SK-N-SH treated with all-trans-retinoic acid at 6 μM for 48 hours (cell line): ENCODE results near the gene PRR18.

Source experiments
- ATAC-seq: fragments of 200-7000 bp; cut with Tn5 transposase; 3 replicates; pipeline ENCODE4 v1.9.1; 2020; ENCODE audit warnings: mild to moderate bottlenecking, moderate library complexity
- BACH2 ChIP-seq: fragments of 250-450 bp; sonication (Bioruptor Pico); IDR thresholded peaks from 2 replicates; pipeline ENCODE4 v1.9.0; 2021; ENCODE audit warnings: mild to moderate bottlenecking, borderline replicate concordance
- CREB5 ChIP-seq: fragments of 250-450 bp; sonication (Bioruptor Pico); IDR thresholded peaks from 2 replicates; pipeline ENCODE4 v1.5.1; 2020; ENCODE audit warnings: low read depth, mild to moderate bottlenecking, moderate library complexity
- CSDC2 ChIP-seq: fragments of 250-450 bp; sonication (Bioruptor Pico); IDR thresholded peaks from 2 replicates; pipeline ENCODE4 v1.5.0; 2020; ENCODE audit warnings: mild to moderate bottlenecking, moderate library complexity
- ESRRG ChIP-seq: fragments of 250-450 bp; sonication (Bioruptor Pico); IDR thresholded peaks from 2 replicates; pipeline ENCODE4 v1.6.1; 2021; ENCODE audit warnings: mild to moderate bottlenecking
- GLIS3 ChIP-seq: fragments of 250-450 bp; sonication (Bioruptor Pico); IDR thresholded peaks from 2 replicates; pipeline ENCODE4 v1.5.0; 2020; ENCODE audit warnings: mild to moderate bottlenecking, moderate library complexity
- ISL1 ChIP-seq: fragments of 250-450 bp; sonication (Bioruptor Pico); IDR thresholded peaks from 2 replicates; pipeline ENCODE4 v2.1.2; 2022; ENCODE audit warnings: mild to moderate bottlenecking, moderate library complexity
- OSR1 ChIP-seq: fragments of 250-450 bp; sonication (Bioruptor Pico); IDR thresholded peaks from 2 replicates; pipeline ENCODE4 v1.8.0; 2022; ENCODE audit warnings: moderate library complexity, mild to moderate bottlenecking, inconsistent platforms
- POU6F1 ChIP-seq: fragments of 250-450 bp; sonication (Bioruptor Pico); IDR thresholded peaks from 2 replicates; pipeline ENCODE4 v1.8.0; 2021; ENCODE audit warnings: low read depth, mild to moderate bottlenecking, moderate library complexity, borderline replicate concordance
- PPARA ChIP-seq: fragments of 250-450 bp; sonication (Bioruptor Pico); IDR thresholded peaks from 2 replicates; pipeline ENCODE4 v1.5.0; 2020; ENCODE audit warnings: mild to moderate bottlenecking, borderline replicate concordance
- RARB ChIP-seq: fragments of 250-450 bp; sonication (Bioruptor Pico); IDR thresholded peaks from 2 replicates; pipeline ENCODE4 v1.8.0; 2021; ENCODE audit warnings: mild to moderate bottlenecking, moderate library complexity
- SNAI2 ChIP-seq: fragments of 250-450 bp; sonication (Bioruptor Pico); IDR thresholded peaks from 2 replicates; pipeline ENCODE4 v1.5.0; 2020; ENCODE audit warnings: mild to moderate bottlenecking, moderate library complexity
- TCF4 ChIP-seq: fragments of 250-450 bp; sonication (Bioruptor Pico); IDR thresholded peaks from 2 replicates; pipeline ENCODE4 v1.8.0; 2021; ENCODE audit warnings: mild to moderate bottlenecking, moderate library complexity, borderline replicate concordance
- TOX ChIP-seq: fragments of 250-450 bp; sonication (Bioruptor Pico); IDR thresholded peaks from 2 replicates; pipeline ENCODE4 v1.8.0; 2021; ENCODE audit warnings: mild to moderate bottlenecking, moderate library complexity, borderline replicate concordance
- ZC3H10 ChIP-seq: fragments of 250-450 bp; sonication (Bioruptor Pico); IDR thresholded peaks from 2 replicates; pipeline ENCODE4 v1.5.1; 2021; ENCODE audit warnings: mild to moderate bottlenecking, moderate library complexity
- ZFP3 ChIP-seq: fragments of 250-450 bp; sonication (Bioruptor Pico); IDR thresholded peaks from 2 replicates; pipeline ENCODE4 v1.5.0; 2020; ENCODE audit warnings: mild to moderate bottlenecking, moderate library complexity
- ZFP30 ChIP-seq: fragments of 450-650 bp; formaldehyde crosslinking; IDR thresholded peaks from 2 replicates; pipeline ENCODE4 v1.5.0; 2022; ENCODE audit warnings: mild to moderate bottlenecking, moderate library complexity
- ZNF565 ChIP-seq: fragments of 450-650 bp; formaldehyde crosslinking; conservative IDR thresholded peaks from 2 replicates; pipeline ENCODE4 v1.5.0; 2020; ENCODE audit warnings: low read depth, mild to moderate bottlenecking, moderate library complexity
- ZNF70 ChIP-seq: fragments of 450-650 bp; formaldehyde crosslinking; IDR thresholded peaks from 2 replicates; pipeline ENCODE4 v1.5.0; 2020; ENCODE audit warnings: mild to moderate bottlenecking, moderate library complexity
- TF ChIP-seq, protein P1 (sequence below): fragments of 250-450 bp; sonication (Bioruptor Pico); IDR thresholded peaks from 2 replicates; pipeline ENCODE4 v1.5.1; 2021; ENCODE audit warnings: mild to moderate bottlenecking, moderate library complexity
- TF ChIP-seq, protein P2 (sequence below): fragments of 250-450 bp; sonication (Bioruptor Pico); IDR thresholded peaks from 2 replicates; pipeline ENCODE4 v1.5.0; 2020; ENCODE audit warnings: mild to moderate bottlenecking, moderate library complexity
- TF ChIP-seq, protein P3 (sequence below): fragments of 250-450 bp; sonication (Bioruptor Pico); IDR thresholded peaks from 2 replicates; pipeline ENCODE4 v1.8.0; 2020; ENCODE audit warnings: mild to moderate bottlenecking, moderate library complexity, borderline replicate concordance

PRR18 gene

DNA sequence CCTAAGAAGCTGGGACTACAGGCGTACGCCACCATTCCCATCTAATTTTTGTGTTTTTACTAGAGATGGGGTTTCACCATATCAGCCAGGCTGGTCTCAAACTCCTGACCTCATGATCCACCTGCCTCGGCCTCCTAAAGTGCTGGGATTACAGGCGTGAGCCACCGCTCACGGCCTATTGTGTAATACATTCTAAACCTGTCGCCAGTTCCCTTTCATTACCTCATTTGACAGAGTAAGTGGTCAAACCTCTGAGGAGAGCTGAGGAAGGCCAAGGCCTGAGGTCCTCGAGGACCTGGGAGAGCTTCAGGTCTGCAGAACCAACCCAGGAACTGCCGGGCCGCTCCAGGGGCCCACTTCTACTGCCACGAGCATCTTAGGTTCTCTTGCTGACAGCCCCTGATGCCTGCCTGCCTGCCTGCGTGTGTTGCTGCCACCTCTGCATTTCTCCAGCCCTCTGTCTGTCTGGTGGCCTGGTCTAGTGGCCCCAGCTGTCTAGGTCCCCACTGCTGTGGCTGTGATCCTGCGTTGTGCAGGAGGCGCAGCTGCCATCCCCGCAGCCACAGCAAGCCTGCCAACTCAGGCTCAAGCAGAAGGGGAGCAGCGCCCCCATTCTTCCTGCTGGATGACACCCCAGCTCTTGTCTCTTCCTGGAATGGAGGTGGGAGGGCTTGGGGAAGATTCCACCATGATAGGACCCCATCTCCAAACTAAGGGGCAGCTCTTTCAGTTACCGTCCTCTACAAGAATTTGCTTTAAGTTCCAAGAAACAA is 45.3 kb downstream of the PRR18 start:
- no peak for ATAC-seq
- TF ChIP-seq ZNF70 (CRISPR knock-in tag) (no peak), SNAI2 (CRISPR knock-in tag) (no peak), GLIS3 (CRISPR knock-in tag) (no peak), ZC3H10 (no peak), ISL1 (no peak), ESRRG (CRISPR knock-in tag) (no peak), ZFP3 (CRISPR knock-in tag) (no peak), ZFP30 (CRISPR knock-in tag) (no peak), RARB (CRISPR knock-in tag) (no peak), CREB5 (CRISPR knock-in tag) (no peak), TCF4 (CRISPR knock-in tag) (no peak), POU6F1 (CRISPR knock-in tag) (no peak)
- TF ChIP-seq, protein P1, sequence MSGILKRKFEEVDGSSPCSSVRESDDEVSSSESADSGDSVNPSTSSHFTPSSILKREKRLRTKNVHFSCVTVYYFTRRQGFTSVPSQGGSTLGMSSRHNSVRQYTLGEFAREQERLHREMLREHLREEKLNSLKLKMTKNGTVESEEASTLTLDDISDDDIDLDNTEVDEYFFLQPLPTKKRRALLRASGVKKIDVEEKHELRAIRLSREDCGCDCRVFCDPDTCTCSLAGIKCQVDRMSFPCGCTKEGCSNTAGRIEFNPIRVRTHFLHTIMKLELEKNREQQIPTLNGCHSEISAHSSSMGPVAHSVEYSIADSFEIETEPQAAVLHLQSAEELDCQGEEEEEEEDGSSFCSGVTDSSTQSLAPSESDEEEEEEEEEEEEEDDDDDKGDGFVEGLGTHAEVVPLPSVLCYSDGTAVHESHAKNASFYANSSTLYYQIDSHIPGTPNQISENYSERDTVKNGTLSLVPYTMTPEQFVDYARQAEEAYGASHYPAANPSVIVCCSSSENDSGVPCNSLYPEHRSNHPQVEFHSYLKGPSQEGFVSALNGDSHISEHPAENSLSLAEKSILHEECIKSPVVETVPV, result no peak
- TF ChIP-seq, protein P2, sequence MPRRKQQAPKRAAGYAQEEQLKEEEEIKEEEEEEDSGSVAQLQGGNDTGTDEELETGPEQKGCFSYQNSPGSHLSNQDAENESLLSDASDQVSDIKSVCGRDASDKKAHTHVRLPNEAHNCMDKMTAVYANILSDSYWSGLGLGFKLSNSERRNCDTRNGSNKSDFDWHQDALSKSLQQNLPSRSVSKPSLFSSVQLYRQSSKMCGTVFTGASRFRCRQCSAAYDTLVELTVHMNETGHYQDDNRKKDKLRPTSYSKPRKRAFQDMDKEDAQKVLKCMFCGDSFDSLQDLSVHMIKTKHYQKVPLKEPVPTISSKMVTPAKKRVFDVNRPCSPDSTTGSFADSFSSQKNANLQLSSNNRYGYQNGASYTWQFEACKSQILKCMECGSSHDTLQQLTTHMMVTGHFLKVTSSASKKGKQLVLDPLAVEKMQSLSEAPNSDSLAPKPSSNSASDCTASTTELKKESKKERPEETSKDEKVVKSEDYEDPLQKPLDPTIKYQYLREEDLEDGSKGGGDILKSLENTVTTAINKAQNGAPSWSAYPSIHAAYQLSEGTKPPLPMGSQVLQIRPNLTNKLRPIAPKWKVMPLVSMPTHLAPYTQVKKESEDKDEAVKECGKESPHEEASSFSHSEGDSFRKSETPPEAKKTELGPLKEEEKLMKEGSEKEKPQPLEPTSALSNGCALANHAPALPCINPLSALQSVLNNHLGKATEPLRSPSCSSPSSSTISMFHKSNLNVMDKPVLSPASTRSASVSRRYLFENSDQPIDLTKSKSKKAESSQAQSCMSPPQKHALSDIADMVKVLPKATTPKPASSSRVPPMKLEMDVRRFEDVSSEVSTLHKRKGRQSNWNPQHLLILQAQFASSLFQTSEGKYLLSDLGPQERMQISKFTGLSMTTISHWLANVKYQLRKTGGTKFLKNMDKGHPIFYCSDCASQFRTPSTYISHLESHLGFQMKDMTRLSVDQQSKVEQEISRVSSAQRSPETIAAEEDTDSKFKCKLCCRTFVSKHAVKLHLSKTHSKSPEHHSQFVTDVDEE, result no peak
- TF ChIP-seq, all 23 proteins: peak for 0

GRCh38 chr6:166259296-166259977 is 48.8 kb downstream of the PRR18 start:
- TF ChIP-seq, protein P3, sequence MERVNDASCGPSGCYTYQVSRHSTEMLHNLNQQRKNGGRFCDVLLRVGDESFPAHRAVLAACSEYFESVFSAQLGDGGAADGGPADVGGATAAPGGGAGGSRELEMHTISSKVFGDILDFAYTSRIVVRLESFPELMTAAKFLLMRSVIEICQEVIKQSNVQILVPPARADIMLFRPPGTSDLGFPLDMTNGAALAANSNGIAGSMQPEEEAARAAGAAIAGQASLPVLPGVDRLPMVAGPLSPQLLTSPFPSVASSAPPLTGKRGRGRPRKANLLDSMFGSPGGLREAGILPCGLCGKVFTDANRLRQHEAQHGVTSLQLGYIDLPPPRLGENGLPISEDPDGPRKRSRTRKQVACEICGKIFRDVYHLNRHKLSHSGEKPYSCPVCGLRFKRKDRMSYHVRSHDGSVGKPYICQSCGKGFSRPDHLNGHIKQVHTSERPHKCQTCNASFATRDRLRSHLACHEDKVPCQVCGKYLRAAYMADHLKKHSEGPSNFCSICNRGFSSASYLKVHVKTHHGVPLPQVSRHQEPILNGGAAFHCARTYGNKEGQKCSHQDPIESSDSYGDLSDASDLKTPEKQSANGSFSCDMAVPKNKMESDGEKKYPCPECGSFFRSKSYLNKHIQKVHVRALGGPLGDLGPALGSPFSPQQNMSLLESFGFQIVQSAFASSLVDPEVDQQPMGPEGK (CRISPR knock-in tag), result no peak
- TF ChIP-seq ZFP30 (CRISPR knock-in tag) (no peak), TOX (CRISPR knock-in tag) (no peak), ZNF70 (CRISPR knock-in tag) (no peak), GLIS3 (CRISPR knock-in tag) (no peak)
- no peak for ATAC-seq

DNA sequence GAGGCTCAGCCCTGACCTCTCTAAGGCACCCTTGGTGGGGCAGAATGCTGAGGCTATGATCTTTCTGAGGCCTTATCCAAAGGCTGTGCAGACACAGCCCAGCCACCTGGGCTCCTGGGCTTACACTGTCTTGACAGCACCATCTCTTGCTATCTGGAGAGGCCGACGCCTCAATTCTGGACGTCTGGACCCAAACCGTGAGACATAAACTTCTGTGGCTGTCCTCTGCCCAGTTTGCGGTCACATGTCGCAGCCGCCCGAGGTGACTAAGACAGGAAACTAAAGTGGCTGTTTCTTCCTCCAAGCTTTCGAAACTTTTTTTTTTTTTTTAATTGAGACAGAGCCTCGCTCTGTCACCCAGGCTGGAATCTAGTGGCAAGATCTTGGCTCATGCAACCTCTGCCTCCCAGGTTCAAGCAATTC is 49.3 kb downstream of the PRR18 start:
- no peak for ATAC-seq
- TF ChIP-seq ISL1 (no peak), CSDC2 (CRISPR knock-in tag) (no peak), ZFP3 (CRISPR knock-in tag) (no peak), BACH2 (CRISPR knock-in tag) (no peak), TOX (CRISPR knock-in tag) (no peak), OSR1 (CRISPR knock-in tag) (no peak), PPARA (CRISPR knock-in tag) (no peak), ZNF565 (CRISPR knock-in tag) (no peak), TCF4 (CRISPR knock-in tag) (no peak)
- TF ChIP-seq, protein P2, result no peak
- TF ChIP-seq, protein P1, result no peak
